IPS-NIHi11 (cell line): ENCODE measurements around the gene KCNN3.

Source experiments
- DNase-seq: peaks from one replicate; pipeline ENCODE4 v3.0.0; 2012; ENCODE audit warnings: mixed read lengths, low spot score

The KCNN3 gene

DNA sequence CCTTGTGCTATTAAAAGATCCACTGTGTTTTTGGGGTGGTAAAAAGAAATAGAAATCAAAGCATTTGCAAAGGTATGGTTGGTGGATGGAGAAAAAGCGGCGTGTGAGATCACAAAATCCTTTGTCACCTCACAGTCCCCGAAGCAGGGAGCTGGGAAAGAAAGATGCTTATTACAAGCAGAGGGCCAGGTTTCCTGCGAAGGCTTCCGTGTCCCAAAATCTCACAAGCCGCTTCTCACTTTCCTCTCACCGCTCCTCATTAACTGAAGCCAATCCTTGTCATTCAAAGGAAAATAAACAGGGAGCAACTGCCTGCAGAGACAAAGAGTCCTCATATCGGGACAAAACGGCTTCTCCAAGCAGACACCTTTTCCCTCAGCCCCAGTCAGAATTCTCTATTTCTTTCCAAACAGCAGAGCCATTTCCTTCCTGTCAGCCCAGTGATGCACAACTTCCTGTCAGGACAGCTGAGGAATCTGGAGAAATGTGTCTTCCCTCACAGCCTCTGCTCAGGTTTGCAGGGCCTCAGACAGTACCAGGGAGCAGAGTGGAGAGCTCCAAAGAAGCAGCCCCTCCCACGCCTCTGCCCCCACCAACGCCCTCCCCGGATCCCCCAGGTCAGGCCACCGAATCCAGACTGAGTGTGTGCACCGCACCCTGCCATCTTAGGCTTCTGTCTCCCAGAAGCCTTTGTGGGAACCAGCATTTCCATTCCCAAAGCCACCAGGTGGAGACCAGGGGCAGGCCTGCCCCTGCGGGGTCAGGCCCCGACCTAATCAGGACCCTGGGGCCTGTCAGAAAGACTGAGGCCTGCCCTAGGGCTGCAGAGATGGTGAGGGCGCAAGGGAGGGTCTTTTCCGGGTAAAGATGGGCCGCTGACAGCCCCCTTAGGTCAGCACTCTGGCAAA lies 29.6 kb downstream of the KCNN3 start:
- no peak for DNase-seq

DNA sequence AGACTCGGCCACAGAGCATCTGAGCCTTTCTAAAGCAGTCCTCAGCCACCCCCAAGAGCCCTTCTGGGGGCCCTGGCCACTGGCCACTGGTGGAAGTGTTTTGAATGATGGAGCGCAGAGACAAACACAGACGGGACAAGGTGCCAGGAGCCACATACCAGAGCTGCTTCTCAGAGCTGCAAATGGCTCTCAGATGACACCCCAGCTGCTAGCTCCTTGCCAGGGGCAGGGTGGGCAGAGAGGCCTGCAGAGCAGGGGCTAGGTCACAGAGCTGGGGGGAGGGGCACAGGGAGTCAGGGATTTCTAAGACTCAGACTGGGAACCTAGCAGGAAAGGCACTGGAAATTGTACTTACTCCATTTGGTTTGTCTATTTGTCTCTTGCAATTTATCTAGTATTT lies 30.4 kb downstream of the KCNN3 start:
- DNase-seq = no peak

DNA sequence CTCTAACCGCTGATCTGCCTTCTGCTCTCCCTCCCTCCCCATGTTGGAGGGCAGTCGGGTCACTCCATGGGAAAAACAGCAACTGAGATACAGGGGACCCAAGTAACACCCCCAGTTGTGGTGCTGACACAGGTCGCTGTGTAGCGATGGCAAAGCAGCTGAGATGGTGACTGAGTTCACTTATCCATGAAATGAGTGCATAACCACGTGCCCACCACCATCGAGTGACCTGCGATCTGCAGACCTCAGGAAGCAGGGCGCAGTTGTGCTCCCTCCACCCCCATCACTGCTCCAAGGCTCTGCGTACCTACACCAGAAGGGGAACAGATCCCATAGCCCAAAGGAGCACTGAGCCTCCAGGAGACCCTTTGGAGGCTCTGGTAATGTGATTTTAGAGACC lies 31.1 kb downstream of the KCNN3 start:
- DNase-seq = no peak

DNA sequence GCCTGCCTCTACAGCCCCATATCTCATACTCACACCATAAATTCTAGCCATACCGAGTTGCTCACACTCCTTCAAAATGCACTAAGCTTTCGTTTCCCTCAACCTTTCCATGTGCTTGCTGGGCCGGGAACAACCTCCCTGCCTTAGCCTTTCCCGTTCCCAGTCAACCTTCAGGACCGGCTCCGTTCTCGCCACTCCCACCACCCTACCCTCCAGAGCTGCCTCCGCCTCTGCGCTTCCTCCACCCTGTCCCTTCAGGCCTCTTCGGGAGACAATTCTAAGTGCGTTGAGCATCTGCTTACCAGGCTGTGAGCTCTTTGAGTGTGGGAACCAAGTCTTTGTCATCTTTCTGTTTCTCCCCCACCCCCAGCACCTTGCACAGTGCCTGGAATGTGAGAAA lies 31.6 kb downstream of the KCNN3 start:
- no peak for DNase-seq

- no peak for DNase-seq
Measured at GRCh38 chr1:154837672-154838171, 32.4 kb downstream of the KCNN3 start.

DNA sequence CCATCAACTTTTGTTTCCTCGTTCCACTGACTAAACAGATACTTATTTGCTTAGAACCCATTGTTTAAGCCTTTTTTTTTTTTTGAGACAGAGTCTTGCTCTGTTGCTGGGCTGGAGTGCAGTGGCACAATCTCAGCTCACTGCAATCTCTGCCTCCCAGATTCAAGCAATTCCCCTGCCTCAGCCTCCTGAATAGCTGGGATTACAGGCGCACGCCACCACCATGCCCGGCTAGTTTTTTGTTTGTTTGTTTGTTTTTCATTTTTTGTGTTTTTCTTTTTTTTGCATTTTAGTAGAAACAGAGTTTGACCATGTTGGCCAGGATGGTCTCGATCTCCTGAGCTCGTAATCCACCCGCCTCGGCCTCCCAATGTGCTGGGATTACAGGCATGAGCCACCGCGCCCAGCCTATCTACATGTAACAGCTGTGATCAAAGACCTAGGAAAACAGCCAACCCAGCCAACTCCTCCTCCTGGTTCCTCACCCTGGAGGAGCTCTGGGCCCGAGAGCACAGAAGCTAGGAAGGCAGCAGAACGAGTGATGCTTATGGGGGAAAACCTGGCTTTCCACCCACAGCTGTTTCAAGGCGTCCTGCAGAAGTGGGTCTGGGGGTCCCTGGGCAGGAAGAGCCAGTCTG lies 32.9 kb downstream of the KCNN3 start:
- no peak for DNase-seq

DNA sequence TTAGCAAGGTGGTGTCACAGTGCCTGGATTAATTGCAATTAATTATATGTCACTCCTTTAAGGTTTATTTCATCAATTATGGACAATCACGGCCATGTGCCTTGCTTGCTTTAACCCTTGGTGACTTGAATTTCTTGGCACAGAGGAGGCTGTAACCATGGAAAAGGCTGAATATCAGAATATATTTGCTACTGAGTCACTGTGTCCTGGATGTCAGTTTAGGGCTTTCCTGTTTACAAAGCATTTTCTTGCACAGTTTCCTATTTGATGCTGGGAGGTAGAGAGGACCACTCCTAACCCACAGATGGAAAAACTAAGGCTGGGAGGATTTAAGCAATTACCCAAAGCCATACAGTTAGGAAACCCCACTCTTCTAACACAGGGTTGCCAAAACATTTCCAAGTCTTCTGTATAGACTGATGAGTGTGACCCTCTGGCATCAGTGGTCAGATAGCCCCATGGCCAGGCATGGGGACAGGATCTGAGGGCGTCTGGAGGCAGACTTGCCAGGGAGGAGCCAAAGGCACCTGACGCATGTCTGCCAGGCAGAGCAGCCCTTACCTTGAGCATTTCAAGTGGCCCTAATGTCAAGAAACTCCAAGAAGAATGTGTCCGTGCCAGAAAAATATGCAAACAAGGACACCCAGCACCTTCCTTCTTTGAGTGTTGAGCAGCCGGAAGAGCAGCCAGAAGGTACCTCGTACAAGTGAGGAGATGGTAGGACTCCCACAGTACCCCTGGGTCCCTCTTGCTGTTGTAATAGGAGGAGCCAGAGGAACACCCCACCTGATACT lies 34.4 kb downstream of the KCNN3 start:
- no peak for DNase-seq

GRCh38 chr1:154833841-154834240 lies 36.2 kb downstream of the KCNN3 start:
- no peak for DNase-seq

- no peak for DNase-seq
Measured at GRCh38 chr1:154833209-154833608, 36.9 kb downstream of the KCNN3 start.

DNA sequence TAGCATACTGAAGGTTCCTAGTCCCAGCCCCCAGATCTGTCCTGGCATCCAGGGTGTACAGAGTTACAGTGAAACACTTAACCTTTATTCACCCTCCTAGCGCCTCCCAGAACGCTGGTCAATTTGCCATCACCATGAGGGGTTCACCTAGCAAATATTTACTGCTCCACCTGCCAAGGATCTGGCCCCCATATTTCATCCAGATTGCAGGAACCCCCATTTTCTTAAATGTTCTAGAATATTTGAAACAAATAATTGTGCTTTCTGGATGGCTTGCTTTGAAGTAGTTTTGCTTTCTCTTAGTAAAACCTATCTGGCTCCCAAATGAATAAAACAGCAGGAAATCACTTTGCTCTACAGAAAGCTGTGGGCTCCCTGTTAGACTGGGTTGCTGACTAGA lies 37.7 kb downstream of the KCNN3 start:
- DNase-seq = no peak

- no peak for DNase-seq
Measured at GRCh38 chr1:154831462-154831861, 38.6 kb downstream of the KCNN3 start.

DNA sequence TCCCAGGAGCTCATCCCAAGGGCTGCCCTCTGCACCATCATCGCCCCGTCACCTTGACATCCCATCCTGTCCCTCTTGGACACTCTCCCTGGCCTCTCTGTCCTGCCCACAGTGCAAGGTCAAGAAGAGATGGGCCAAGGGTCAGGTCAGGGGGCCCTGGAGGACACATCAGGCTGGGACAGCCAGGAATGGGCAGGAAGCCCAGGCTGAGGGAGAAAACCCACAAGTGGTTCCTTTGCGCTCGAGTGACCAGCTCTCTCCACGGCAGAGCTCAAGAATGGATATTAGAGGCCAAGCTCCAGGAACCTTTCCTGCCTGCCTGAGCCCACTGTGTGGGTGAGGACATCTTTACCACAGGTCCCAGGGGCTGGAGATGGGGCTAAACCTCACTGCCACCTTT lies 41.0 kb downstream of the KCNN3 start:
- DNase-seq = no peak

GRCh38 chr1:154824179-154825000 lies 45.7 kb downstream of the KCNN3 start:
- DNase-seq = no peak

- DNase-seq = no peak
Measured at GRCh38 chr1:154822717-154823116, 47.4 kb downstream of the KCNN3 start.

DNA sequence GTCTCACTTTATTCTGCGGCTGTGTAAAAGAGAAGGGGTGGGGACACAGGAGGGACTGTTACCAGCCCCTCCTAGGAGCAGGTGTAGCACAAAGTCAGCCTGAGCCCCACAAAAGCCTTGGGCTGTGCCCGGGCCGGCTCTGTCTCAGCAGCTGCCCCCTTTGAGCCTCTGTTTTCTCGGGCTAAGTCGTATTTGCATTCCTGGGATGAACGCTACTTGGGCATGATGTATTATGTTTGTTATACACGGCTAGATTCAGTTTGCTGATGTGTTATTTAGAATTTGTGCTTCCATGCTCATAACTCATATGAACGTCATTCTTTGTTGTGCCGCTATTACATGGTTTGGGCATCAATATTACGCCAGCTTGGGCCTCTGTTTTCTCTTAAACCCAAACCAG lies 47.8 kb downstream of the KCNN3 start:
- no peak for DNase-seq

DNA sequence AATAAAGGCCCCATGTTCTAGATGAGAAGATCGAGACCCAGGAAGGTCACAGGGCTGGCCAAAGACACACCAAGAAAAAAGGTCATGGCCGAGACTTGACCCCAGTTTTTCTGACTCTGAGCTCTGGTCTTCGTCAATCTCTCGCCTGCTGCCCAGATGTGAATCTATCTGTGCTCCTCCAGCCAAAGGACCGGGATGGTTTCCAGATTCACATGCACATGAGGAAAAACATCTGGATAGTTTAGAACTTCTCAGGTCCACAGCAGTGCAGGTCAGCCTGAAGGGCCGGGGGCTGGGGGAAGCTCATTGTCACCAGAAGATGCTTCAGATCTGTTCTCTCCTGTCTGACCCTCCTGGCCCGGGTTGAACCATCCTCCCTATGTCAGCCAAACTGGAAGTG lies 49.0 kb downstream of the KCNN3 start:
- no peak for DNase-seq

- DNase-seq = no peak
Measured at GRCh38 chr1:154820646-154821045, 49.4 kb downstream of the KCNN3 start.

GRCh38 chr1:154819628-154820590 lies 50.2 kb downstream of the KCNN3 start:
- peak; percentile 81 for DNase-seq

DNA sequence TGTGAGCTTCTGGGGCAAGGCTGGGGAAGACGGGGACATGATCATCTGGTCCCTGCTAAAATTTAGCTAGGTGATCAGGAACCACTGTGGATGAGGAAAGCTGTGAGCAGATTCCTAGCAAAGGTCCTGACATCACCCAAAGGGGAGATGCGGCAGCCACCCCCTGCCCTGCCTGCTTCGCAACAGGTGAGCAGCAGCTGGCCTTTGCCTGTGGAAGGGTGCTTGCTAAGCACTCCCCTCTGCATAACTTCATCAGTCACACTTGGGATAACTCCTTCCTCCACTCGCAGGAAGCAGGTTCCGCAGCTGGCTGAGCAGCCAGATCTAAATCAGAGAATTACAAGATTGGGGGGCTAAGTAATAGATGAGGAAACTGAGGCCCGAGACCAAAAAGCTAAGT lies 51.2 kb downstream of the KCNN3 start:
- DNase-seq = no peak

DNA sequence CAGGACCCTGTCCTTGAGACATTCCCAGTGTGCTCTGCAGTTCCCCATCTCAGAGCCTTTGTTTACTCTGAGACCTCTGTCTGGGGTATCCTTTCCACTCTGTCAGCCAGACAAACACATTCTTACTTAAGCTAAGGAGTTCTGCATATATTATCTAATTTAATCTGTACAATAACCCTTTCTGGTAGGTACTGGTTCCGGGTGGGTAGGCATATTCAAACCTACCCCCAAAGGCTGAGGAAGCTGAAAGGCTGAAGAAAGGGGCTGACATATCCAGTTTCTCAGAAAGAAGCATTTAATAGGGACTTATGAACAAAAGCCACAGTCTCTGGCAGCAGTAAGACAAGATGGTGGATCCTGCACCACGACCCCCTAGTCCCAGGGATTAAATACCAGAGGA lies 53.1 kb downstream of the KCNN3 start:
- DNase-seq = no peak

DNA sequence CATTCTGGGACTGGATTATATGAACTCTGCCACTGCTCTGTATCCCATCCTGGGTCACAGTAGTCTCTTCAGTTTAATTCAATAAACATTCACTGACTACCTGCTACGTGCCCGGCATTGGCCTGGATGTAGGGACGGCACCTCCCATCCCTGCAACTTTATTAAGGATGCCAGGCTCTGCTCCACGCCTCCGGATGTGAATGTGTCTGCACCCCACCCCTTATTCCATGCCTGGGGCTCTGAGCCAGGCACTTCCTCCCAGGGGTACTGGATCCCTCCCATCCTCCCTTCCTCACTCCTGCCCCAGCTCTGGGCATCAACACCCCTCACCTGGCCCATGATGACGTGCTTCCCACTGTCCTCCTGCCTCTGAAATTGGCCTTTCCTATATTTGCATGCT lies 53.7 kb downstream of the KCNN3 start:
- no peak for DNase-seq
